GM13976 (cell line): ENCODE data around the gene ACVR1.

ENCODE experiments used
- DNase-seq: peaks from one replicate; pipeline ENCODE4 v3.0.0; 2012; ENCODE audit warnings: low spot score
- in situ Hi-C: fragments of 300-500 bp; cut with MboI; formaldehyde crosslinking; loops from one replicate; pipeline ENCODE4 v1.12.0; 2022; ENCODE audit warnings: low sequenced_read_pairs, mixed read lengths, inconsistent platforms; ENCODE audit not compliant: unreplicated experiment
- TF ChIP-seq, protein P1 (sequence below): IDR thresholded peaks from 2 replicates; pipeline ENCODE4 v1.5.1; 2012; ENCODE audit warnings: borderline replicate concordance, mild to moderate bottlenecking; ENCODE audit not compliant: insufficient read depth; ENCODE audit errors: extremely low read depth, missing control alignments, control extremely low read depth

ACVR1 gene

GRCh38 chr2:157699009-157699408, 177.1 kb downstream of the ACVR1 start:
- in situ Hi-C loops, result no loop called here
- no peak for DNase-seq
- TF ChIP-seq, protein P1, sequence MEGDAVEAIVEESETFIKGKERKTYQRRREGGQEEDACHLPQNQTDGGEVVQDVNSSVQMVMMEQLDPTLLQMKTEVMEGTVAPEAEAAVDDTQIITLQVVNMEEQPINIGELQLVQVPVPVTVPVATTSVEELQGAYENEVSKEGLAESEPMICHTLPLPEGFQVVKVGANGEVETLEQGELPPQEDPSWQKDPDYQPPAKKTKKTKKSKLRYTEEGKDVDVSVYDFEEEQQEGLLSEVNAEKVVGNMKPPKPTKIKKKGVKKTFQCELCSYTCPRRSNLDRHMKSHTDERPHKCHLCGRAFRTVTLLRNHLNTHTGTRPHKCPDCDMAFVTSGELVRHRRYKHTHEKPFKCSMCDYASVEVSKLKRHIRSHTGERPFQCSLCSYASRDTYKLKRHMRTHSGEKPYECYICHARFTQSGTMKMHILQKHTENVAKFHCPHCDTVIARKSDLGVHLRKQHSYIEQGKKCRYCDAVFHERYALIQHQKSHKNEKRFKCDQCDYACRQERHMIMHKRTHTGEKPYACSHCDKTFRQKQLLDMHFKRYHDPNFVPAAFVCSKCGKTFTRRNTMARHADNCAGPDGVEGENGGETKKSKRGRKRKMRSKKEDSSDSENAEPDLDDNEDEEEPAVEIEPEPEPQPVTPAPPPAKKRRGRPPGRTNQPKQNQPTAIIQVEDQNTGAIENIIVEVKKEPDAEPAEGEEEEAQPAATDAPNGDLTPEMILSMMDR, result no peak

- in situ Hi-C loops, result no loop called here
- DNase-seq, result no peak
- TF ChIP-seq, protein P1, result no peak
Measured at GRCh38 chr2:157698430-157698829, 177.7 kb downstream of the ACVR1 start.

DNA sequence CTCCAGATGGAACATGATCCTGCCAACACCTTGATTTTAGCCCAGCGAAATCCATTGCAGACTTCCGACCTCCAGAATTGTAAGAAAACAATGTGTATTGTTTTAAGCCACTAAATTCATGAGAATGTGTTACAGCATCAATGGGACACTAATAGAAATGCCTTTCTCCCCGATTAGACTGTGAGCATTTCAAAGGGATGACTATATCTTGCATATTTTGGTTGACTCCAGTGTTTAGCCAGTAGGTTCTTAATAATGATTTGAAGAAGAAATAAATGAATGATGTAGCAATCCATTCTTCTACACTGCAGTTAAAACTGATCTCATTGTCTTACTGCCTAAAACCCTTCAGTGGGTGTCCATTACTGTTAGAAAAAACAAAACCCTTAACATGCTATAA, 180.1 kb downstream of the ACVR1 start:
- no peak for DNase-seq
- in situ Hi-C loops, result no loop called here
- TF ChIP-seq, protein P1, result no peak

- TF ChIP-seq, protein P1, result no peak
- in situ Hi-C loops, result no loop called here
- DNase-seq, result no peak
Measured at GRCh38 chr2:157692768-157693167, 183.4 kb downstream of the ACVR1 start.

GRCh38 chr2:157691695-157692094, 184.4 kb downstream of the ACVR1 start:
- no peak for DNase-seq
- TF ChIP-seq, protein P1, result no peak
- in situ Hi-C loops, result no loop called here

- DNase-seq, result no peak
- in situ Hi-C loops, result no loop called here
- TF ChIP-seq, protein P1, result no peak
Measured at GRCh38 chr2:157691131-157691530, 185.0 kb downstream of the ACVR1 start.
